H9 (cell line): ENCODE results near the gene WIZ. TPM values are rescaled to one million over a fixed set of nuclear protein-coding genes. Genes with fewer than 3 reads are reported as not detected.

Experiments
- DNase-seq: peaks from one replicate; pipeline ENCODE4 v3.0.0-alpha.2; 2017
- H2AFZ ChIP-seq: one replicate; pipeline ENCODE4 v1.6.1; 2013; ENCODE audit warnings: mild to moderate bottlenecking, low read length, control low read depth, moderate library complexity
- H2AK5ac ChIP-seq: 2 replicates; pipeline ENCODE4 v1.6.1; 2013; ENCODE audit warnings: low read length, control low read depth, mixed read lengths; ENCODE audit not compliant: insufficient read length
- H2BK120ac ChIP-seq: one replicate; pipeline ENCODE4 v1.6.1; 2013; ENCODE audit warnings: low read depth, mild to moderate bottlenecking, low read length, control low read depth, inconsistent platforms; ENCODE audit not compliant: poor library complexity, severe bottlenecking
- H2BK12ac ChIP-seq: 2 replicates; pipeline ENCODE4 v1.6.1; 2013; ENCODE audit warnings: low read length, control low read depth, mixed read lengths, low read depth; ENCODE audit not compliant: insufficient read length
- H2BK15ac ChIP-seq: 2 replicates; pipeline ENCODE4 v1.6.1; 2013; ENCODE audit warnings: low read depth, low read length, control low read depth
- H2BK20ac ChIP-seq: one replicate; pipeline ENCODE4 v1.6.1; 2013; ENCODE audit warnings: low read depth, mild to moderate bottlenecking, low read length, control low read depth, inconsistent platforms; ENCODE audit not compliant: poor library complexity, severe bottlenecking
- H2BK5ac ChIP-seq: 2 replicates; pipeline ENCODE4 v1.6.1; 2013; ENCODE audit warnings: low read length, control low read depth, mixed read lengths; ENCODE audit not compliant: insufficient read length
- H3K14ac ChIP-seq: 2 replicates; pipeline ENCODE4 v1.6.1; 2013; ENCODE audit warnings: low read length, control low read depth; ENCODE audit not compliant: insufficient read depth
- H3K18ac ChIP-seq: 2 replicates; pipeline ENCODE4 v1.6.1; 2013; ENCODE audit warnings: low read depth, mild to moderate bottlenecking, mixed read lengths, low read length, control low read depth; ENCODE audit not compliant: insufficient read length
- H3K23ac ChIP-seq: 2 replicates; pipeline ENCODE4 v1.6.1; 2013; ENCODE audit warnings: low read length, control low read depth, mixed read lengths, low read depth; ENCODE audit not compliant: insufficient read length
- H3K23me2 ChIP-seq: 2 replicates; pipeline ENCODE4 v1.6.1; 2013; ENCODE audit warnings: low read depth, mild to moderate bottlenecking, mixed read lengths, low read length, control low read depth; ENCODE audit not compliant: insufficient read length, poor library complexity, severe bottlenecking
- H3K27ac ChIP-seq: 2 replicates; pipeline ENCODE4 v1.5.1; 2013; ENCODE audit warnings: low read length, control low read depth, mixed read lengths, low read depth; ENCODE audit not compliant: insufficient read length
- H3K27me3 ChIP-seq: 2 replicates; pipeline ENCODE4 v1.6.1; 2013; ENCODE audit warnings: low read length, control low read depth, inconsistent platforms; ENCODE audit not compliant: insufficient read depth
- H3K4ac ChIP-seq: 2 replicates; pipeline ENCODE4 v1.6.1; 2013; ENCODE audit warnings: low read depth, mild to moderate bottlenecking, control low read depth, inconsistent platforms, low read length, moderate library complexity
- H3K4me1 ChIP-seq: 2 replicates; pipeline ENCODE4 v1.6.1; 2013; ENCODE audit warnings: low read length, control low read depth, inconsistent platforms; ENCODE audit not compliant: insufficient read depth
- H3K4me2 ChIP-seq: 2 replicates; pipeline ENCODE4 v1.6.1; 2013; ENCODE audit warnings: low read length, control low read depth, mixed read lengths; ENCODE audit not compliant: insufficient read length, insufficient read depth
- H3K56ac ChIP-seq: 2 replicates; pipeline ENCODE4 v1.6.1; 2013; ENCODE audit warnings: low read depth, mild to moderate bottlenecking, mixed read lengths, low read length, control low read depth; ENCODE audit not compliant: insufficient read length
- H3K79me1 ChIP-seq: 2 replicates; pipeline ENCODE4 v1.6.1; 2013; ENCODE audit warnings: low read depth, mild to moderate bottlenecking, moderate library complexity, low read length, control low read depth, inconsistent platforms; ENCODE audit not compliant: insufficient read depth, poor library complexity, severe bottlenecking
- H3K79me2 ChIP-seq: 2 replicates; pipeline ENCODE4 v1.6.1; 2013; ENCODE audit warnings: low read length, control low read depth, inconsistent platforms; ENCODE audit not compliant: insufficient read depth
- H3K9ac ChIP-seq: 2 replicates; pipeline ENCODE4 v1.6.1; 2013; ENCODE audit warnings: low read length, control low read depth, mixed read lengths; ENCODE audit not compliant: insufficient read length; ENCODE audit errors: extremely low read depth
- H3K9me3 ChIP-seq: one replicate; pipeline ENCODE4 v1.6.1; 2013; ENCODE audit warnings: low read depth, low read length, inconsistent platforms; ENCODE audit not compliant: control insufficient read depth
- H3T11ph ChIP-seq: one replicate; pipeline ENCODE4 v1.6.1; 2013; ENCODE audit warnings: mild to moderate bottlenecking, low read length, control low read depth, inconsistent platforms
- H4K20me1 ChIP-seq: one replicate; pipeline ENCODE4 v1.6.1; 2013; ENCODE audit not compliant: control insufficient read depth, insufficient read length, insufficient read depth
- H4K5ac ChIP-seq: 2 replicates; pipeline ENCODE4 v1.6.1; 2013; ENCODE audit warnings: low read depth, mild to moderate bottlenecking, mixed read lengths, low read length, control low read depth; ENCODE audit not compliant: insufficient read length
- H4K8ac ChIP-seq: replicated peaks from 2 replicates; pipeline ENCODE4 v1.6.1; 2013; ENCODE audit warnings: low read length, control low read depth, mixed read lengths, low read depth; ENCODE audit not compliant: insufficient read length
- H4K91ac ChIP-seq: 2 replicates; pipeline ENCODE4 v1.6.1; 2013; ENCODE audit warnings: low read depth, mild to moderate bottlenecking, moderate library complexity, mixed read lengths, low read length, control low read depth; ENCODE audit not compliant: insufficient read length
- H3K27ac Mint-ChIP-seq, 3 experiments: 2 replicates in 2 of 3; 3 replicates in 1 of 3; pipeline ENCODE4 v1.8.0; 2020 to 2021; ENCODE audit warnings: mixed read lengths in 3 of 3, mild to moderate bottlenecking in 1 of 3, moderate library complexity in 1 of 3
- H3K27me3 Mint-ChIP-seq: 2 replicates; pipeline ENCODE4 v1.8.0; 2021; ENCODE audit warnings: low read depth, mild to moderate bottlenecking, moderate library complexity, mixed read lengths
- H3K36me3 Mint-ChIP-seq, 3 experiments: 2 replicates in 2 of 3; 3 replicates in 1 of 3; pipeline ENCODE4 v1.8.0; 2020 to 2021; ENCODE audit warnings: low read depth in 3 of 3, mixed read lengths in 3 of 3; ENCODE audit not compliant: insufficient read depth in 1 of 3
- H3K4me1 Mint-ChIP-seq, 2 experiments: 2 replicates each; pipeline ENCODE4 v1.8.0; 2020; ENCODE audit warnings: mixed read lengths in 2 of 2
- H3K4me3 Mint-ChIP-seq, 2 experiments: 2 replicates in 1 of 2; 3 replicates in 1 of 2; pipeline ENCODE4 v1.8.0; 2020 to 2021; ENCODE audit warnings: mild to moderate bottlenecking in 2 of 2, mixed read lengths in 2 of 2, moderate library complexity in 1 of 2
- H3K9me3 Mint-ChIP-seq, 2 experiments: 2 replicates in 1 of 2; 3 replicates in 1 of 2; pipeline ENCODE4 v1.8.0; 2020; ENCODE audit warnings: mild to moderate bottlenecking in 2 of 2, mixed read lengths in 2 of 2, moderate library complexity in 1 of 2
- CTCF ChIP-seq: fragments of 200-600 bp; sonication (generic); conservative IDR thresholded peaks from 3 replicates; pipeline ENCODE4 v1.8.0; 2021; ENCODE audit warnings: antibody characterized with exemption, mild to moderate bottlenecking
- WGBS: extraction: QIAGEN DNeasy Blood & Tissue Kit; methylation state at CpG from one replicate; pipeline ENCODE4 v1.1.7; 2013; ENCODE audit warnings: missing lambda C conversion rate, low lambda C conversion rate, mixed read lengths; ENCODE audit not compliant: insufficient read length; ENCODE audit errors: extremely low coverage; 5-methylcytosine and 5-hydroxymethylcytosine counted together
- total RNA-seq: library from RNA; stranded (reverse); gene quantifications from 2 replicates; pipeline ENCODE4 v1.2.1, GENCODE V29; 2021

WIZ gene
- total RNA-seq, 1 experiment from 2014 or later, result 33.3 TPM

GRCh38 chr19:15425321-15425950, 24.3 kb downstream of the WIZ start:
- no peak overlapping the region for H3K14ac ChIP-seq

More at GRCh38 chr19:15425321-15425950, 24.3 kb downstream of the WIZ start:
- Histone ChIP-seq H3T11ph (no peak overlapping the region), H3K23me2 (no peaks in the 10 kb centered on the region), H3K4ac (no peak overlapping the region), H3K56ac (no peak overlapping the region), H2BK15ac (no peak overlapping the region), H3K4me2 (no peak overlapping the region), H3K27me3 (no peaks in the 10 kb centered on the region), H4K20me1 (no peaks in the 10 kb centered on the region), H3K4me1 (no peaks in the 10 kb centered on the region), H3K79me1 (peaks cover 6% of the 10 kb centered on the region), H3K9me3 (no peaks in the 10 kb centered on the region), H4K8ac (no peak overlapping the region), H3K9ac (no peak overlapping the region), H3K23ac (no peak overlapping the region), H4K91ac (no peak overlapping the region), H2BK5ac (no peak overlapping the region), H2BK20ac (no peak overlapping the region), H2AFZ (no peak overlapping the region), H3K18ac (no peak overlapping the region), H3K27ac (no peak overlapping the region), H2BK120ac (no peak overlapping the region), H3K79me2 (no peaks in the 10 kb centered on the region; the same call in 1 of the 2 replicates), H2BK12ac (no peak overlapping the region), H4K5ac (no peak overlapping the region), H2AK5ac (no peak overlapping the region)
- H3K9me3 Mint-ChIP-seq, result peaks cover 0 to 3% of the 10 kb centered on the region in 2 experiments; a peak in 2 of 5 replicates
- WGBS, result no CpG with 5 or more reads among the region's 36 CpGs
- H3K27ac Mint-ChIP-seq, result no peak overlapping the region
- H3K27me3 Mint-ChIP-seq, result no peaks in the 10 kb centered on the region
- H3K36me3 Mint-ChIP-seq, result peaks cover 36 to 51% (median 46%) of the 10 kb centered on the region in 3 experiments
- TF ChIP-seq CTCF, result no peak
- no peak for DNase-seq
- no peak overlapping the region for H3K4me3 Mint-ChIP-seq
- peaks cover 2% of the 10 kb centered on the region in 2 experiments; a peak in 2 of 4 replicates for H3K4me1 Mint-ChIP-seq
